WTC11 (cell line): ENCODE measurements around the gene TMEM39A. TPM values are rescaled to one million over a fixed set of nuclear protein-coding genes. Genes with fewer than 3 reads are reported as not detected.

ENCODE experiments used
- ATAC-seq: fragments of 200-7000 bp; cut with Tn5 transposase; 2 replicates; pipeline ENCODE4 v1.10.0; 2021; ENCODE audit warnings: mild to moderate bottlenecking, moderate library complexity
- CTCF ChIA-PET: fragments of 300-600 bp; sonication (Branson Sonifier 250); formaldehyde crosslinking; loops from one replicate; lab custom pipeline; 2021; ENCODE audit warnings: antibody characterized with exemption; lab: Charles Lee
- POLR2A ChIA-PET: fragments of 350-600 bp; sonication (Branson Sonifier 250); formaldehyde crosslinking; loops from one replicate; lab custom pipeline; 2021; ENCODE audit warnings: antibody characterized with exemption; lab: Charles Lee
- DNase-seq: peaks from one replicate; pipeline ENCODE4 v3.0.0; 2021; ENCODE audit warnings: low spot score
- H3K27ac Mint-ChIP-seq: 2 replicates; pipeline ENCODE4 v1.8.0; 2021; ENCODE audit warnings: mixed read lengths
- H3K27me3 Mint-ChIP-seq: 2 replicates; pipeline ENCODE4 v1.8.0; 2021; ENCODE audit warnings: low read depth, mild to moderate bottlenecking, moderate library complexity, mixed read lengths
- H3K36me3 Mint-ChIP-seq: 2 replicates; pipeline ENCODE4 v1.8.0; 2021; ENCODE audit warnings: mixed read lengths
- H3K4me1 Mint-ChIP-seq: 2 replicates; pipeline ENCODE4 v1.8.0; 2022; ENCODE audit warnings: mixed read lengths
- H3K4me3 Mint-ChIP-seq: 2 replicates; pipeline ENCODE4 v1.8.0; 2021; ENCODE audit warnings: mild to moderate bottlenecking, moderate library complexity, mixed read lengths
- H3K9me3 Mint-ChIP-seq: 2 replicates; pipeline ENCODE4 v1.8.0; 2021; ENCODE audit warnings: mixed read lengths
- EMX1 ChIP-seq: fragments of 250-450 bp; sonication (Bioruptor Pico); IDR thresholded peaks from 2 replicates; pipeline ENCODE4 v1.8.0; 2021; ENCODE audit warnings: mild to moderate bottlenecking
- FOXP4 ChIP-seq: sonication (generic); formaldehyde crosslinking; IDR thresholded peaks from 2 replicates; pipeline ENCODE4 v1.8.0; 2022; ENCODE audit warnings: mild to moderate bottlenecking, missing genetic modification reagents
- HMGA2 ChIP-seq: fragments of 250-450 bp; sonication (Bioruptor Pico); IDR thresholded peaks from 2 replicates; pipeline ENCODE4 v1.4.0; 2021; ENCODE audit warnings: mild to moderate bottlenecking, moderate library complexity
- HMGXB4 ChIP-seq: sonication (generic); formaldehyde crosslinking; IDR thresholded peaks from 2 replicates; pipeline ENCODE4 v1.8.1; 2023; ENCODE audit warnings: mild to moderate bottlenecking, moderate library complexity, missing genetic modification reagents
- NFATC4 ChIP-seq: fragments of 250-450 bp; sonication (Bioruptor Pico); IDR thresholded peaks from 2 replicates; pipeline ENCODE4 v1.9.0; 2021; ENCODE audit warnings: mild to moderate bottlenecking
- NR2C2 ChIP-seq: sonication (generic); formaldehyde crosslinking; IDR thresholded peaks from 2 replicates; pipeline ENCODE4 v1.8.0; 2022; ENCODE audit warnings: mild to moderate bottlenecking, missing genetic modification reagents
- PREB ChIP-seq: sonication (generic); formaldehyde crosslinking; IDR thresholded peaks from 2 replicates; pipeline ENCODE4 v1.8.1; 2022; ENCODE audit warnings: mild to moderate bottlenecking, missing genetic modification reagents, moderate library complexity, borderline replicate concordance
- SMAD3 ChIP-seq: sonication (generic); formaldehyde crosslinking; IDR thresholded peaks from 2 replicates; pipeline ENCODE4 v1.8.0; 2022; ENCODE audit warnings: missing genetic modification reagents, mild to moderate bottlenecking, borderline replicate concordance
- SOX15 ChIP-seq: fragments of 250-450 bp; sonication (Bioruptor Pico); IDR thresholded peaks from 2 replicates; pipeline ENCODE4 v1.9.0; 2021; ENCODE audit warnings: mild to moderate bottlenecking
- SP1 ChIP-seq: sonication (generic); formaldehyde crosslinking; conservative IDR thresholded peaks from 2 replicates; pipeline ENCODE4 v1.8.1; 2022; ENCODE audit warnings: missing genetic modification reagents
- STAT6 ChIP-seq: sonication (generic); formaldehyde crosslinking; conservative IDR thresholded peaks from 2 replicates; pipeline ENCODE4 v1.8.1; 2023; ENCODE audit warnings: mild to moderate bottlenecking, low read depth, missing genetic modification reagents, moderate library complexity
- TEAD4 ChIP-seq: sonication (generic); formaldehyde crosslinking; IDR thresholded peaks from 2 replicates; pipeline ENCODE4 v1.8.0; 2022; ENCODE audit warnings: mild to moderate bottlenecking, missing genetic modification reagents
- ZBTB21 ChIP-seq: sonication (generic); formaldehyde crosslinking; IDR thresholded peaks from 2 replicates; pipeline ENCODE4 v1.8.1; 2023; ENCODE audit warnings: mild to moderate bottlenecking, missing genetic modification reagents, borderline replicate concordance
- ZBTB43 ChIP-seq: sonication (generic); formaldehyde crosslinking; IDR thresholded peaks from 2 replicates; pipeline ENCODE4 v1.8.1; 2023; ENCODE audit warnings: mild to moderate bottlenecking, missing genetic modification reagents
- ZNF232 ChIP-seq: sonication (generic); formaldehyde crosslinking; IDR thresholded peaks from 2 replicates; pipeline ENCODE4 v1.8.0; 2022; ENCODE audit warnings: mild to moderate bottlenecking, missing genetic modification reagents
- ZNF416 ChIP-seq: fragments of 250-450 bp; sonication (Bioruptor Pico); IDR thresholded peaks from 2 replicates; pipeline ENCODE4 v1.9.0; 2021; ENCODE audit warnings: mild to moderate bottlenecking, inconsistent platforms
- ZNF532 ChIP-seq: fragments of 250-450 bp; sonication (Bioruptor Pico); IDR thresholded peaks from 2 replicates; pipeline ENCODE4 v1.9.0; 2021; ENCODE audit warnings: mild to moderate bottlenecking, borderline replicate concordance
- ZSCAN18 ChIP-seq: fragments of 250-450 bp; sonication (Bioruptor Pico); IDR thresholded peaks from 2 replicates; pipeline ENCODE4 v2.1.2; 2022; ENCODE audit warnings: mild to moderate bottlenecking, moderate library complexity
- total RNA-seq: library from RNA; stranded (reverse); gene quantifications from 3 replicates; pipeline ENCODE4 v1.2.3, GENCODE V29; 2021

The TMEM39A gene
- total RNA-seq, 1 experiment from 2014 or later: 44.5 TPM

- no peaks in the 10 kb centered on the region for H3K27me3 Mint-ChIP-seq
- POLR2A ChIA-PET: no interaction called here
- H3K9me3 Mint-ChIP-seq: no peaks in the 10 kb centered on the region
- H3K4me3 Mint-ChIP-seq: no peak overlapping the region
- H3K36me3 Mint-ChIP-seq: peaks cover 51% of the 10 kb centered on the region
- TF ChIP-seq STAT6 (CRISPR knock-in tag): no peak
- no peak for TF ChIP-seq ZNF232 (CRISPR knock-in tag)
- H3K4me1 Mint-ChIP-seq: no peaks in the 10 kb centered on the region
- DNase-seq (no peak), ATAC-seq (no peak)
- no peak overlapping the region for H3K27ac Mint-ChIP-seq
- CTCF ChIA-PET: no interaction called here
These were observed 20.2 kb downstream of the TMEM39A start for GRCh38 chr3:119443179-119443578.

GRCh38 chr3:119437691-119438258, 25.6 kb downstream of the TMEM39A start:
- H3K4me3 Mint-ChIP-seq: no peak overlapping the region
- TF ChIP-seq EMX1 (CRISPR knock-in tag) (no peak), FOXP4 (CRISPR knock-in tag) (no peak), SP1 (no peak), HMGA2 (CRISPR knock-in tag) (no peak), ZBTB21 (CRISPR knock-in tag) (no peak), HMGXB4 (CRISPR knock-in tag) (no peak), TEAD4 (CRISPR knock-in tag) (no peak), ZSCAN18 (no peak), NR2C2 (CRISPR knock-in tag) (no peak), PREB (no peak), SOX15 (no peak), NFATC4 (CRISPR knock-in tag) (no peak), ZNF532 (CRISPR knock-in tag) (no peak), ZNF416 (CRISPR knock-in tag) (no peak), ZBTB43 (no peak), SMAD3 (CRISPR knock-in tag) (no peak)
- no peak overlapping the region for H3K27ac Mint-ChIP-seq
- H3K27me3 Mint-ChIP-seq: no peaks in the 10 kb centered on the region
- ChIA-PET POLR2A (no interaction called here), CTCF (no interaction called here)
- no peak for ATAC-seq
- H3K9me3 Mint-ChIP-seq: no peaks in the 10 kb centered on the region
- no peaks in the 10 kb centered on the region for H3K4me1 Mint-ChIP-seq
- peaks cover 72% of the 10 kb centered on the region for H3K36me3 Mint-ChIP-seq
- no peak for DNase-seq
